NCI-H1092 (cell line): ENCODE data around the gene YRDC.

Source experiments
- DNase-seq: peaks from one replicate; lab custom pipeline; 2025; lab: John Stamatoyannopoulos, UW

Gene YRDC

DNA sequence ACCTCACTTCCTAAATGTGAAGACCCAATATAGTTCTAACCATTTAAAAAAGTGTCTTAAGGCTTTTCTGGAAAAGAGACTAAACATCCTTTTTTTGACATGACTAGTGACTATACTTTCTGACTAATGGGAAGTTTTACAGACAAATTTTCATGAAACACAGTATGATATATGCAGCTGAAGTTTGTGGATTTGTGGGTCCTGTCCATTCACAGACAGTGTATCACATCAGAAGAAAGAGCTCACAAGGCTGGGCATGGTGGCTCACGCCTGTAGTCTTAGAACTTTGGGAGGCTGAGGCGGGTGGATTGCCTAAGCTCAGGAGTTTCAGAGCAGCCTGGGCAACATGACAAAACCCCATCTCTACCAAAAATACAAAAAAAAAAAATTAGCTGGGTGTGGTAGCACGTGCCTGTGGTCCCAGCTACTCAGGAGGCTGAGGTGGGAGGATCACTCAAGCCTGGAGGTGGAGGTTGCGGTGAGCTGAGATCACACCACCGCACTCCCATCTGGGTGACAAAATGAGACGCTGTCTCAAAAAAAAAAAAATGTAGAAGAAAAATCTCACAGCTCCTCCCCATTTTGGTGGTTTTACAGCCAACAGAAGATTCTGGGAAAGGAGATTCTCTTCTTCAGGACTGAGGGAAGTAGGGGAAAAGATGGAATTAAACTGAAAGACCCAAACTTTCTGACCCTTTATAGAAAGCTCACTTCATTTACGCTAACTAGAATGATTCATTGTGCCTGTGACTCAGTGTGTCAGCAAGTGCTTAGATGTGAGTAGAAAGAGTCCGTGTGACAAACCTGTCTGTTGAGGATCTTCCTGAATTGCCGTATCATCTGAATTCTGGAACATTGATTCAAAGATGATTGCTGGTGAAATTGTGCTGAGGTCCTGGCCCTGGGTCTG is 15.2 kb upstream of the YRDC start:
- no peak for DNase-seq

DNA sequence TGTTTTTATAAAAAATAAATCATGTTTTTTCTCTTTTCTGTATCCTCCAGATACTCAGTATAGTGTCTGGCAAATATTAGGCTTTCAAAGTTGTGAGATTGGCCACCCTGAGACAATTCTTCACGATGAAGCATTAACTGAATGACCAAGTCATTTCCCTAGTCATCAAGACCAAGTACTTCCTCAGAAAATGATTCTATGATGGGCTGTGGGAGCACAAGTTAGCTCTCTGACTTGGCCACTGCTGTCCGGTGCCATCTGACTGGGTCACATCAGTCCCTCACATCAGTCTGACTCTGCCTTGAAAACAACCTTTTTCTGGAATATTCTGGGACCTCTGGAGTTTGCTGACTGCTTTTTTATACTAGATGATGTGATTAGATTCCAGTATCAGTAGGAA is 13.5 kb upstream of the YRDC start:
- DNase-seq, result no peak

DNA sequence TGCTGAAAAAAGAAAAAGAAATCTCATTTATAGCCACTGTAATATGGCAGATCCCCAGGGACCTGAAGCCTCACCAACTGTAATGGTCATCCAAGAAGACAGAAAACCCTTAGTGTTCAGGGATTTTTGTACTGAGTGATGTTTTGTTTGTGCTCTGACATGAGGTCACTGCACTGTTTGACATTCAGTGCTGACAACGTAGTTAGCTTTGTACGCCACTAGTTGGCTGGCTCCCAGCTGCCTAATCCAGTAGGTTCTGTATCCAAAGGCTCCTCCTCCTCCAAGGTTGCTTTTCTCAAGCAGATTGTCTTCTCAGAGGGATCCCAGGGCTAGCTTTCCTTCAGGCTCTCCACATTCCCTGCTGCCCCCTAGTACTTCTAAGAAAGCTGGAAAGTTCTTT is 9.5 kb upstream of the YRDC start:
- no peak for DNase-seq

DNA sequence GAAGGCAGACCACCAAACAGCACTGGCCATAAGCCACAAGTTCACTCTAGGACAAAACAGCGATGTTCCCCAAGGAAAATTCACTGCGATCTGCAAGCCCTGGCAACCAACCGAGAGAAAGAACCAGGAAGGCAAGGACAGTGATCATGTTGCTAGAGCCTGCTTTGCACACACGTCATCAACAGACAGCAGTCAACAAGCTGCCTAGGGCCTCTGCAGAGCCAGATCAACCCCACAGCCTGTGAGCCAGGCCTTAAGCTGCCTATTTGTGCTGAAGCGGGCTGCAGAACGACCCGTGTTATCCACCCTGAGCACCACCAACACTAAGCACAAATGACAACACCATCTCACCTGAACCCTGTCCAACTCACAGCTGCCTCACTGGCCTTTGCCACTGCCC is 6.2 kb upstream of the YRDC start:
- DNase-seq, result no peak

DNA sequence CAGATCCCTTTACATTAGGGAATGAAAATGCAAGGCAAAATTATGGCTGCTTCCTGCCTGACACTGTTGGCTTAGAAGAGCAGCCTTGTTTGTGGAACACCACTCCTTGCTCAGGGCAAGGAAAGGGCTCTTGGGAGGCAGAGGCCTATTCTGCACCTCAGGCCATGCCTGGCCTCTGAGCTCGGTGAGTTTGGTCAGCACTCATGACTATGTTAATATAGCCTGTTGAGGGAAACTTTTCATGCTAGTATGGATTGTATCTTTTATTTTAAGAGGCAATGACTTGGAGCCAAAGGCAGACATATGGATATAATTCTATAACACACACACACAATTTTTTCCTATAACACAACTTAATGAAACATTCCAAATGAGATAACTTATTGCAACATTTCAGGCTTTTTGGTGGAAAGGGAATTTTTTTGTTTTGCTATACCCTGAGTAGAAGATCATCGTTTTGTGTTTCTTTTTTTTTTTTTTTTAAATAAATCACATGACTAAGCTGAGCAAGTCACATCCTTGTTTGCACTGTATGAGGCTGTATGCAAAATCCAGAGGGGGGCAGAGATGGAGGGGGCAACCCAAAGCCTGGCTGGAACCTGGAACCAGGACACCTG is 5.6 kb upstream of the YRDC start:
- DNase-seq, result no peak

DNA sequence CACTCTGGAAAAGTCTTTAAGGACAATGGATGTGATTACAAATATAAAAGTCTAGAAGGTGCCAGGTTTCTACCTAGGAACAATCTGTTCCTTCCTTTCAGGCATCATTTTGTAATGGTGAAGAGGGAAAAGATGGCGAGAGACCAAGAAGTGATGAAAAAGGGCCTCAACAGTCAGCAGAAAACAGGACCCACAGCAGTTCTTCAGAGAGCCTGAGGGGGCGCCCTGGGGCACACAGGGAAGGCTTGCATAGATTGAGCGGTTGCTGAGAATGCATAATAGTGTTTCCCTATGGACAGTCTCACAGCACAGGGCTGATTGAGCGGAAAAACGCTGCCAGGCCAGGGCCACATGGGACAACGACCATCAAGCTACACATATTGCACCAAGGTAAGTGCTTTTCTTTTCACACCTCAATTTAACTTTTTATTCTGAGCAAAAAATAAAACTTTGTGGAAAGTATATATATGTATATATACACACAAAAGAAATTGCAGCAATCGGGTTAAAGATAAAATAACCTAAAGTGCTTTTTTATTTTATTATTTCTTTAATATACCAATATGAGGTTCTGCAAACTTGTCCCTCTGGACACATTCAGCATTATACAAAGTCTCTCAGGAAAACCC is 3.1 kb upstream of the YRDC start:
- DNase-seq, result peak; percentile 70

DNA sequence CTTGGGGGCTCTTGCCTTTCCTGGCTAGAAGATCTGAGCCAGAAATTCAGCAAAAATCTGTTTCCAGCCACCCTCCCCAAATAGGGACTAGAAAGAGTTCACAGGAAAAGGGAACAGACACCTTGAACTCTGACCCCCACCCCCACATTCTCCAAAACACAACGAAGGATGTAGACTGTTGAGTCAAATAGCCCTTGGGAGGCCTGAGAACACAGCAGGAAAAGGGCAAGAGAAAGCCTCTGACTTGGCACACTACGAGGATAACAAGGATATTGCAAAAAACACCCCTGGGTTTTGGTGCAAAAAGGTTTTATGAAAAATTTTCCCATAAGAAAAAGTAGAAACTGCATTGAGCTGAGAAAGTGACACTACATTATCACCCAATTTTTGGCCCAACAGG is 1.9 kb upstream of the YRDC start:
- DNase-seq, result no peak

DNA sequence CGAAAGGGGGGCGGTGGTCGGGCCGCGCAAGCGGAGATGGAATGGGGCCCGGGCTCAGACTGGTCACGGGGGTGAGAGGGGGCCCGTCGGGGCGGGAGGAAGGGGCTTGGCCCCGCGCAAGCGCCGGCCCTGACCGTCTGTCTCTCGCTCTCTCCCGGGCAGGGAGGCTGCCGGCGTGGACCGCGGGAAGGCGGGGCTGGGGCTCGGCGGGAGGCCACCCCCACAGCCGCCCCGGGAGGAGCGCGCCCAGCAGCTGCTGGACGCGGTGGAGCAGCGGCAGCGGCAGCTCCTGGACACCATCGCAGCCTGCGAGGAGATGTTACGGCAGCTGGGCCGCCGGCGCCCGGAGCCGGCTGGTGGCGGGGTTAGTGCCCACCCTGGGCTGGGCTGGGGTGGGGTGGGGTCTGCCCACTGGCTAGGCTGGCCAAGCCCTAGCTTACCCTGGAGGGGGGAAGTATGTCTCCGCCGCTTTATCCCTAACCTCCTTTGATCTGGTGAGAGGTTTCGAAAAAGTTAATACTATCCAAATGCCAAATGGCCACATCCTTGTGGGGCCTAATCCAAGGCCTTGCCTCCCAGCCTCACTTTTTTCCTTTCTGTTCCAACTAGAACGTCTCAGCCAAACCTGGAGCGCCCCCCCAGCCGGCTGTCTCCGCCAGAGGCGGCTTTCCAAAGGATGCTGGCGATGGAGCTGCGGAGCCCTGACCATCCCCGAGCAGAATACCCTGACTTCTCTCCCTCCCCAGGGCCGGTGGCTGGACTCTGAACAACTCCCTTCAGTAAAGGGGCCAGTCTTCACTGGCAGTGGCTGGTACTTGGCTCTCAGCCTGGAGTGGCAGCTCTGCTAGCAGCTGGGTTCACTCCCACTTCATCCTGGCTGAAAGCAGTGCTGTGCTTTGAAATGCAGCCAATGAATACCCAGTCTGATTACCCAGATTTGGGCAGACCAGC is 636 bp upstream of the YRDC start:
- peak; percentile 81 for DNase-seq

DNA sequence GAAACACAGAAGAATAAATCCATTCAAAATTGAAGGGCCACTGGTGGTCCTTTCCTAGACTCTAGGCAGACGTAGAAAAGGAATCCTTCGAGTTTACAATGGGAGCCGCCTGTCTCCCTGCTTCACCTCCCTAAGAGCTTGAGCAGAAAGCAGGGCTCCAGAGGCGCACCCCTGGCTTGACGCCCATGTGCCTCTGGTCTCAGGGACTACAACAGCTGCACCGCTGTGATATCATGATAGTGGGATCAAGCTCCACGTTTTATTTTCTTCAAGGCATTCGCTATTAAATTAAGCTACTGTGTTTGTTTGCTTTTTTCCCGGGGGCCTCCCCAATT is 821 bp downstream of the YRDC start:
- DNase-seq, result no peak

DNA sequence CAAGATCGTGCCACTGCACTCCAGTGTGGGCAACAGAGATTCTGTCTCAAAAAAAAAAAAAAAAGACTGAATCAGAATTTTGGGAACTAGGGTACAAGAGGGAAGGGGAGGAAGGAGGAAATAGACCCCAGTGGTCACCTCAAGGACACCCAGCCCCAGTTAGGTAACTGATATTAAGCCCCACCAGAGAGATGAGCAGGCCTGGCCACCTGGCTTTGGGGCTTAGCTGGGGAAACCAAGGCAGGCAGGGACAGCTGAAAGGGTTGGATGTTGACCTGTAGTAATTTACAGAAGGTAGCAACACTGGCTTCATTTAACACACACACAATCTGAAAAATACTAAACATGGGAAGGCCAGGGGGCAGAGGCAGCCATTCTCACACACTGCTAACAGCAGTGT is 5.6 kb downstream of the YRDC start:
- no peak for DNase-seq

DNA sequence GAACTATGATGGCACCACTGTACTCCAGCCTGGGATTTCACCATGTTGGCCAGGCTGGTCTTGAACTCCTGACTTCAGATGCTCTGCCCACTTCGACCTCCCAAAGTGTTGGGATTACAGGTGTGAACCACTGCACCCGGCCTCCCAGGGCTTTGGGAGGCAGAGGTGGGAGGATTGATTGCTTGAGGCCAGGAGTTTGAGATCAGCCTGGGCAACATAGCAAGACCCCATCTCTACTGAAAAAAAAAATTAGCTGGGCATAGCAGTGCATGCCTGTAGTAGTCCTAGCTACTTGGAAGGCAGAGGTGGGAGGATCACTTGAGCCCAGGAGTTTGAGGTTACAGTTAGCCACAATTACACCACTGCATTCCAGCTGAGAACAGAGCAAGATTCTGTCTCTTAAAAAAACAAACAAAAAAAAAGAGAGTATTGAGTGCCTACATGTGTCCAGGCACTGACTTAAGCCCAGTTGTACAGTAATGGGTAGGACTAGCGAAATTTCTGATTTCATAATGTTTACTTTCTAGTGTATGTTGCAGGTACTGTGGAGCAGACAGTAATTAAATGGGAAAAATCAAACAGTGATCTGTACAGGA is 10.2 kb downstream of the YRDC start:
- no peak for DNase-seq

DNA sequence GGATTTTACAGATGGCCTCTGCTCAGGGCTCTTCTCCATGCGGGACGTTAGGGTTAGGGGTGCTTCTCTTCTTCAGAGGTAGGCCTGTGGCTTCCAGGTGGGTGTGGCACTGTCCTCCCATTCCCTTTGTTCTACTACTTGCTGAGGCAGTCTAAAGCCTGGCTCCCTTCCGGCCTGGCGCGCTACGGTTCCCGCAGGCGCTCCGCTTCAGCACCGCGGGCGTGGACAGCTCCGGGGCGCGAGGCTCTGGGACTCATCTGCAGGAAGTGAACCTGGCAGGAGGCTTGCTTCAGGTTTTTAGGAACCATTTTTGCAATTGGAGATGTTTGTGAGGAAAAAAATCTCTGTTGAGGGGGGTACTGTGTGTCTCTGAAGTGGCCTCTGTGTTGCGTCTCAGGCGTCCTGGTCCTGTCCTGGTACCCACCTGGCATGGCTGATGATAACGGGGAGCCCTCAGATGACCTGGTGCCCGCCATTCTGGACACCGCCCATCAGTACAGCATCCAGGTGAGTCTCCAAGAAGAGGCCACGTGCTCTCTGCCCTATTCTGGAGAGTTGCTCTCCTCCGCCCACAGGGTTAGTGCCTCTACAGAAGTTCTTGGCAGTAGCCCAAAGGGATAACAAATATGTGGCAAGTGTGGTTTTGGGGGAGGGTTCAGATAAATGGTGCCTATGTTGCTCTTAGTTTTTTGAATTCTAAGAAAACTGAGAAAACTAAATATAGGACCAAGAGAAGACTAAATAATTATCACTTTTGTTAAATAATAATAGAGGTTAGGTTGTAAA is 12.5 kb downstream of the YRDC start:
- DNase-seq, result no peak

DNA sequence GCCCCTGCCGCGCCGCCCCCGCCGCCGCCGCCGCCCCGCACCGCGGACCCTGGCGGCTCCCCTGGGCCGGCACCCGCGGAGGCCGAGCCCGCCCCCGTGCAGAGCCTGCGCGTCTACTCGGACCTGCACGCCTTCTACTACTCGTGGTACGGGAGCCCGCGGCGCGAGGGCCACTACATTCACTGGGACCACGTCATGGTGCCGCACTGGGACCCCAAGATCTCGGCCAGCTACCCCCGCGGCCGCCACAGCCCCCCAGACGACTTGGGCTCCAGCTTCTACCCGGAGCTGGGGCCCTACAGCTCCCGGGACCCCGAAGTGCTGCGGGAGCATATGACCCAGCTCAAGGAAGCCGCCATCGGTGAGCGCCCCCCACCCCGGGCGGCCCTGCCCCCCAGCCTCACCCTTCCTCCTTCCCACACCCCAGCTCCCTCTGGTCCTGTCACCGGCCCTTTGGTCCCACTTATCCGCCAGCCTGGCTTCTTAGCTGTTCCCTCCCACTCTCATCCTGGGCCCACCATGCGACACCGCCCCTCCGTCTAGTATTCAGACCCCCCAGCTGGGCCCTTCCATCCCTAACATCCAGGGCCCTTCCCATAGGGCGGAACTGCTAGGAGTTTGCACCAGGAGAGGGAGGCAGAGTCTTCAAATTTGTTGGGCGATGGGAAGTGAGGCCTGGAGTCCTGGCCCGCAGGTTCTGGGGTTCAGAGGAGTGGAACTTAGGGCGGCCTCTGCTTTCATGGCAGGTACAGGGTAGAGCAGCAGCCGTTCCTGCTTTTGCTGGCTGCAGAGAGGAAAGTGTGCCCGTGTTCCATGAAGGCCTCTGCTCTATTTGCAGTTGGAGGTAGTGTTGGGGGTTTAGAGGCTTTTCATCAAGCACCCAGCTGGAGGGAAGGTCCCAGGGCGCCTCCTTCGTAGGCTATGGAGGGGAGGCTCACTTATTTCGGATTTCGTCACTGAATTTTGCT is 13.4 kb downstream of the YRDC start:
- DNase-seq, result no peak

DNA sequence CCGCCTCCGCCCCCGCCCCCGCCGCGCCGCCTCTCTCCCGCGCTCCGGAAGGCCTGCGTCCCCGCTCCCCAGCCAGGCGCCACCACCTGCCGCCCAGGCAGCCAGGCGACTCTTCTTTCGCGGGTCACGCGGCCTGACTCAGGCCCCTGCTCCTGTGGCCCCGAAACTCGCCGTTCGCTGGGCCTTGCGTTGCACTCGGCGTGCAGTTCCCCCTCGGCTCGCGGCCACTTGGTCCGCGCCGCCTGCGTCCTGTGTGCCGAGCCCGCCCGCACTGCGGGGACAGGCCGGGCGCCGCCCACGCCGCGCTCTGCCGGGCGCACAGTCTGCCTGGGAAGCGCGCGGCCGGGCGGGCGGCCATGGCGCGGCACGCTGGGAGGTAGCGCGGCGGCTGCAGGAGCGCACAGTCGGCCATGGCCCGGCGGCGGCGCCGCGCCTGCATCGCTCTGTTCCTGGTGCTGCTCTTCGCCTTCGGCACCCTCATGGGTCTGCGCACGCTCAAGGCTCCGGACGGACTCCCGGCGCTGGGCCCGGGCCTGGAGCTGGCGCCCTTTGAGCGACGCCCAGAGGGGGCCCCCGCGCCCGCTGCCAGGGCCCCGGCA is 14.1 kb downstream of the YRDC start, which contains the start of gene MANEAL:
MANEAL (plus strand) TSS at position 75 of the 599 bp plus-strand sequence; CDS start at position 411, 336 bp downstream.
- peak; percentile 57 for DNase-seq

DNA sequence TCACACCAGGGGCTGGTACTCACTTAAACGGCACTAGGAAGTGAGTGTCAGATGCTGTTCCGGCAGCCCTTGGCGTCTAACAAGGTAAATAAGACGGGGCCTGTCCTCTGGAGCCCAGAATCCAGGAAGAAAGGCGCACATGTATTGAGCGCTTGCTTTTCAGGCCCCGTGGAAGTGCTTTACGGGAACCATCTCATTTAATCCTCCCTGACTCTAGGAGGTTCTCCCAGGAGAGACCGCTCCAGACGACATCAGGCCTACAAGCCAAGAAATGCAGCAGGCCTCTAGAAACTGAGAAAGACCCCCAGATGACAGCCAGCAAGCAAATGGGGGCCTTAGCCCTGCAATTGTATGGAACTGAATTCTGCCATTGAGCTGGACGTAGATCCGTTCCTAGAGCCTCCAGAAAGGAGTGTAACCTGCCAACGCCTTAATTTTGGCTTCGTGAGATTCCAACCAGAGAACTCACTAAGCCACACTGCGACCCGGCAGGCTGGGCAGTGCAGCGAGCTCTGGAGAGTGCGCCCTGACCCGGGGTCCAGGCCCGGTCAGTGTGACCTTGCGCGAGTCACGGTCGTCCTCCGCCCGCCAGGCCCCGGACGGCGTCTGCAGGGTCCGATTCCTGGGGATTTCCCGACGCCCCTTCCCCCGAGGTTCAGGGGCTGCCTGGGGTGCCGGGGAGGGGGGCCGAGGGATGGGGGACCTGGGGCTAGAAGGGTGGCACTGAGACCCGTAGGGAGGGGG is 14.9 kb downstream of the YRDC start:
- DNase-seq, result no peak

DNA sequence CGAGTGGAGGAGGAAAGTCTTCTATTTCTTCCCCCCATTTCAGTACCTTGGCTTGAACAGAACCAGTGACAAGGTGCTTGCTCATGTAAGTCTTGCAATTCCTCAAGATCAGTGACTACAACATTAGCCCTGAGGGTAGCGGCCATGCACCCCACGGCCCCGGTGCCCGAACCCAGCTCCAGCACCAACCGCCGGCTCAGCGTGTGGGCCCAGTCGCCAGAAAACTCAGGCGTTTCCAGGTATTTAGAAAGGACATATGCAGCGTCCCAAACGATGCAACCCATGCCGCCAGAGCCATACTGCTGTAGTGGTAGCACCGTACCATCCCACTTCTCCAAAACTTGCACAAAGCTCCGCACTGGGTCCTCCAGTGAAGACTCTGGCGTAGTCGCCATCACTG is 25.5 kb downstream of the YRDC start:
- DNase-seq, result no peak

DNA sequence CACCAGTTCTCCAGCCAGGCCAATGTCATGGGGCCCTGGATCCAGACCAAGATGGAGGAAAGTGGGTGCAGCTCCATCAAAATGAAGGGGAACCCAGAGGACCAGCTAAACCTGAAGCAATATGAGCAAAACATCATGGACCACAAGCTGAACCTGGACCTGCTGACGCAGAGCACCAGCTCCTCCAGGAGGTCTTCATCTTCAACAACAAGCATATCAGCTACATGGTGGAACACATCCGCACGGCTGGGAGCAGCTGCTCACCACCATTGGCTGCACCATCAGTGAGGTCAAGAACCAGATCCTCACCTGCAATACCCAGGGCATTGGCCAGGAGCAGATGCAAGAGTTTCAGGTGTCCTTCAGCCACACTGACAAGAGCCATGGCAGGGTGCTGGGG is 29.4 kb downstream of the YRDC start:
- no peak for DNase-seq

DNA sequence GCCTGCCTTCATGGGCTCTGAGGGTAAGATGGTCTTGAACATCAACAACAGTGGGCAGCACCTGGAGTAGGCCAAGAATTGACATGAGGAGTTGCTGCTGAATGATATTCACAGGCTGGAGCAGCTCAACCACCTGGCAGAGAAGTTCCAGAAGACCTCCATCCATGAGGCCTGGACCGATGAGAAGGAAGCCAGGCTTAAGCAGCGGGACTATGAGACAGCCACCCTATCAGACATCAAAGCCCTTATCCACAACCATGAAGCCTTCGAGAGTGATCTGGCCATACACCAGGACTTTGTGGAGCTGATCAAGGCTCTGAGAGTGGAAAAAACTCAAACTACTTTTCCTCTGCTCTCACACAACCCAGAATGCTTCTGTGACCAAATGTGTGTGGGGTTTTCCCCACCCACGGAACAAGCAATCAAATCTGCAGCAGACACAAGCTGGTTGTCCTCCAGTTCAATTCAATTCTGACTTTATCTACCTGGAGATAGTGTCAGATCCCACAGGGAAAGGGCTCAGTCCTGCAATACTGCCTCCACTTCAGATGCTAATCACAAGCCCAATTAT is 31.0 kb downstream of the YRDC start:
- no peak for DNase-seq
